ENCODE measurements around the gene EFNA2. TPM values are rescaled to one million over a fixed set of nuclear protein-coding genes. Genes with fewer than 3 reads are reported as not detected.

Gene EFNA2
- total and polyA plus RNA-seq, 2 of the 4 experiments (the other 2 are of a cell fraction), result not detected

DNA sequence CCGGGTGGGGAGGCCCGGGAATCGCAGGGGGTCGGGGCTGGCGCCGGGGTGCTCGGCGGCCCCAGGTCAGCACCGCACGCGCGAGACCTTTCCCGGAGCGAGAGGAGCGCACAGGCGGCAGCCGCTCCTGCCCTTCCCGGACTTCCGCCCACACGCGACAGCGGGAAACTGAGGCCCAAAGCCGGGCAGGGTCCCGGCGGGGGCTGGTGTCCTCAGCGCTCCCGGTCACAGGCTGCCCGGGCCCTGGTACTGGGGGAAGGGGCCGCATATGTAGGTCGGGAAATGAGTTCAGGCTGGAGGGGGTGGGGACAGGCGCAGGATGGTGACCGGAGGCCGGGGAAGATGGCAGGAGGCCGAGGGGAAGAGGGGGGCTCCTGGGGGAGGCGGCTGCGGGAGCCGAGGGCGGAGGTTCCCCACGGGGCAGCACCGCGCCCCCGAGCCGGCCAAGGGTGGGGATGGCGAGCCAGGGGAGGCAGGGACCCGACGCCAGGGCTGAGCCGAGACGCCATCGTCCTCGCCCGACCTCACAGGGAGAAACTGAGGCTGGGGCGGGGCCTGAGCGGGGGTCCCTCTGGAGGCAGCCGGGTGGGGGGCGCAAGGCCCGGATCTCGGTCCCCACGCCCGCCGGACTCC lies 48.5 kb upstream of the EFNA2 start:
- Histone ChIP-seq H3K27me3 (ENCODE audit: control insufficient read depth, insufficient read depth, low read length) (no peaks in the 10 kb centered on the region), H2BK15ac (ENCODE audit: low read depth, low read length) (no peak overlapping the region), H2AK9ac (replicated peaks; ENCODE audit: low read depth, low read length, poor library complexity) (peak overlapping the region; percentile 97), H3K9me1 (ENCODE audit: insufficient read depth, low read length) (no peaks in the 10 kb centered on the region), H2AFZ (replicated peaks; ENCODE audit: low read length, poor library complexity) (peak overlapping the region; percentile 89), H3K9ac (ENCODE audit: low read depth, low read length) (peak overlapping the region; percentile 93), H2BK20ac (ENCODE audit: low read depth, low read length) (no peak overlapping the region), H3K4me1 (ENCODE audit: control insufficient read depth, insufficient read depth, low read length) (peaks cover 31% of the 10 kb centered on the region), H3K18ac (ENCODE audit: low read depth, low read length) (peak overlapping the region; percentile 15; the same call in 1 of the 2 replicates), H3K36me3 (ENCODE audit: control insufficient read depth, insufficient read depth, low read length) (peaks cover 29% of the 10 kb centered on the region; the same call in 1 of the 2 replicates), H3K27ac (ENCODE audit: insufficient read depth, low read length) (peak overlapping the region; percentile 64), H3K4ac (ENCODE audit: low read depth, low read length) (peak overlapping the region; percentile 56), H3K23ac (ENCODE audit: low read depth, low read length) (no peak overlapping the region; the same call in 1 of the 2 replicates), H3K4me2 (ENCODE audit: low read depth, low read length) (peak overlapping the region; percentile 95), H3K14ac (replicated peaks; ENCODE audit: low read depth, low read length) (peak overlapping the region; percentile 84), H3K79me1 (ENCODE audit: low read depth in 1 of 2, low read length in 2 of 2) (peaks cover 11 to 34% of the 10 kb centered on the region in 2 experiments), H2AK5ac (ENCODE audit: low read depth, low read length) (peak overlapping the region; percentile 93), H3K56ac (ENCODE audit: extremely low read depth, insufficient read depth, low read length) (peak overlapping the region; percentile 49; the same call in 1 of the 2 replicates), H4K91ac (ENCODE audit: insufficient read depth, low read depth, low read length) (peak overlapping the region; percentile 66; the same call in 1 of the 2 replicates), H4K5ac (ENCODE audit: low read depth, low read length) (peak overlapping the region; percentile 58), H2BK5ac (ENCODE audit: low read depth, low read length, poor library complexity, severe bottlenecking) (peak overlapping the region; percentile 68), H2BK120ac (ENCODE audit: low read depth, low read length) (no peak overlapping the region), H3K4me3 (ENCODE audit: insufficient read depth, low read depth, low read length) (peak overlapping the region; percentile 94), H4K8ac (ENCODE audit: low read depth in 2 of 2, low read length in 2 of 2) (peak overlapping the region; percentile 48 to 75; a peak in 2 of 4 replicates), H3K9me3 (ENCODE audit: control insufficient read depth, insufficient read depth, low read length) (no peaks in the 10 kb centered on the region), H4K20me1 (ENCODE audit: insufficient read depth, low read length) (peaks cover 29% of the 10 kb centered on the region)
- no peak for DNase-seq
- 2% methylated on average over 28 of the region's 60 CpGs; no CpG with 5 or more reads in 1 of the 2 experiments for WGBS, 2 experiments (ENCODE audit: extremely low coverage in 2 of 2, insufficient read length in 1 of 2)
- POLR2A ChIA-PET (ENCODE audit: unreplicated experiment), result no interaction called here
- intact Hi-C loops (cut with micrococcal nuclease), result no loop called here
- CTCF ChIA-PET, result no interaction called here
- no TSS peak for BruUV-seq (replicated peaks)
- dilution Hi-C loops (cut with HindIII; ENCODE audit: low sequenced_read_pairs, unreplicated experiment), result no loop called here
- in situ Hi-C loops (cut with MboI; ENCODE audit: low sequenced_read_pairs), result no loop called here
- TF ChIP-seq FOS (IDR thresholded peaks at IDR 0.05; ENCODE audit: low read depth, low read length) (no peak), RCOR1 (IDR thresholded peaks at IDR 0.05; ENCODE audit: insufficient replicate concordance, low read length) (no peak), RAD21 (IDR thresholded peaks at IDR 0.05; ENCODE audit: low read length) (no peak), CTCF (conservative IDR thresholded peaks at IDR 0.05; ENCODE audit: low read depth, low read length) (no peak), POLR2A (IDR thresholded peaks at IDR 0.05; ENCODE audit: low read depth, low read length) (no peak), MXI1 (IDR thresholded peaks at IDR 0.05; ENCODE audit: borderline replicate concordance, low read depth, low read length) (0 out of 2 replicates have a peak, but pooled peaks have one; percentile 32), MAZ (IDR thresholded peaks at IDR 0.05; ENCODE audit: borderline replicate concordance, low read depth, low read length) (no peak), BHLHE40 (IDR thresholded peaks at IDR 0.05; ENCODE audit: low read depth, low read length) (no peak), CEBPB (IDR thresholded peaks at IDR 0.05; ENCODE audit: low read depth, low read length) (no peak), SMC3 (IDR thresholded peaks at IDR 0.05; ENCODE audit: low read depth, low read length) (no peak), CHD1 (IDR thresholded peaks at IDR 0.05; ENCODE audit: low read depth, low read length) (peak; percentile 32; the same call in 1 of the 2 replicates), ELK1 (IDR thresholded peaks at IDR 0.05; ENCODE audit: borderline replicate concordance, low read depth, low read length) (no peak), RFX5 (IDR thresholded peaks at IDR 0.05; ENCODE audit: low read depth, low read length) (no peak)
- peak; percentile 8 for ATAC-seq (ENCODE audit: low read depth)

All from IMR-90 (cell line).